VCaP (cell line): ENCODE data around the gene ABCA1.

Experiments used
- H3K27ac ChIP-seq: fragments of 450-650 bp; 2 replicates; pipeline ENCODE4 v1.5.1; 2017
- CTCF ChIP-seq: fragments of 450-650 bp; conservative IDR thresholded peaks from 2 replicates; pipeline ENCODE4 v1.5.1; 2017; ENCODE audit warnings: mild to moderate bottlenecking, moderate library complexity

The ABCA1 gene

GRCh38 chr9:104854613-104855012 lies 73.3 kb downstream of the ABCA1 start:
- H3K27ac ChIP-seq, result no peak overlapping the region
- TF ChIP-seq CTCF, result no peak

- H3K27ac ChIP-seq, result no peak overlapping the region
- TF ChIP-seq CTCF, result no peak
Measured at GRCh38 chr9:104853683-104854082, 74.3 kb downstream of the ABCA1 start.

GRCh38 chr9:104853159-104853558 lies 74.8 kb downstream of the ABCA1 start:
- no peak for TF ChIP-seq CTCF
- no peak overlapping the region for H3K27ac ChIP-seq

GRCh38 chr9:104851546-104851920 lies 76.4 kb downstream of the ABCA1 start:
- no peak overlapping the region for H3K27ac ChIP-seq
- TF ChIP-seq CTCF, result no peak

- H3K27ac ChIP-seq, result no peak overlapping the region
- TF ChIP-seq CTCF, result no peak
Measured at GRCh38 chr9:104850786-104851545, 77.0 kb downstream of the ABCA1 start.

DNA sequence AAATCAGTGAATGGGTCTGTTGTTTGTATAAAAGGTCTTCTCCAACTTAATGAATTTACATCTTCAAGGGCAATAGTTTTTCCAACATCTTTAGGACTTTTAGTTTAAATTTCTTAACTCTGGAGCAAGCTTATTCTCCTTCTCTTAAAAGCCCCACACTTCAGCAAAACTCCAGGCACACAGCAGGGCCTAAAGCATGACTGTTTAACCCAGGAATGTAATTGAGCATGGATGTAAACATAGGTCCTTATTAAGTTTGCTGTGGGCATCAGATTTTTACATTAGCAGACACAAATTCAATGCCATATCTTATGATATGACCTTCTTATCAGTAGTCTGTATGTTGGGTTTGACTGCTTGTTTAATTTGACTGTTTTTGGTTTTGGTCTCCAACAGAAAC lies 78.9 kb downstream of the ABCA1 start:
- no peak overlapping the region for H3K27ac ChIP-seq
- TF ChIP-seq CTCF, result no peak

GRCh38 chr9:104844710-104845109 lies 83.2 kb downstream of the ABCA1 start:
- TF ChIP-seq CTCF, result no peak
- H3K27ac ChIP-seq, result no peak overlapping the region
